Keratinocyte (primary cell): ENCODE data around the gene FLNB. TPM values are rescaled to one million over a fixed set of nuclear protein-coding genes. Genes with fewer than 3 reads are reported as not detected.

Experiments
- DNase-seq: peaks from one replicate; pipeline ENCODE4 v3.0.0-alpha.2; 2011; ENCODE audit warnings: low read depth, missing footprints, low spot score
- FAIRE-seq: peaks from 2 replicates; lab custom pipeline; 2011; peaks lifted over from hg19 to GRCh38; lab: Jason Lieb, UNC
- H2AFZ ChIP-seq: 2 replicates; pipeline ENCODE4 v1.6.0; 2012; ENCODE audit warnings: low read length, control low read depth, inconsistent platforms; ENCODE audit not compliant: control insufficient read depth
- H3K27ac ChIP-seq: 2 replicates; pipeline ENCODE4 v1.5.1; 2011; ENCODE audit warnings: low read length; ENCODE audit not compliant: control insufficient read depth, insufficient read depth
- H3K27me3 ChIP-seq: 3 replicates; pipeline ENCODE4 v1.6.0; 2011; ENCODE audit warnings: low read length; ENCODE audit not compliant: control insufficient read depth, insufficient read depth; ENCODE audit errors: extremely low read depth
- H3K36me3 ChIP-seq, 2 experiments: 2 replicates in 1 of 2; 3 replicates in 1 of 2; pipeline ENCODE4 v1.5.1; 2011; ENCODE audit warnings: low read length in 2 of 2, mild to moderate bottlenecking in 1 of 2; ENCODE audit not compliant: control insufficient read depth in 2 of 2, insufficient read depth in 2 of 2; ENCODE audit errors: extremely low read depth in 1 of 2
- H3K4me1 ChIP-seq: 3 replicates; pipeline ENCODE4 v1.5.1; 2011; ENCODE audit warnings: low read length; ENCODE audit not compliant: control insufficient read depth, insufficient read depth; ENCODE audit errors: extremely low read depth
- H3K4me2 ChIP-seq: 3 replicates; pipeline ENCODE4 v1.6.0; 2011; ENCODE audit warnings: low read depth, low read length; ENCODE audit not compliant: control insufficient read depth, insufficient read depth; ENCODE audit errors: extremely low read depth
- H3K4me3 ChIP-seq, 3 experiments: fragments of 200-600 bp in 1 of 3; sonication (generic) in 1 of 3; 2 replicates in 2 of 3; 3 replicates in 1 of 3; pipeline ENCODE4 v1.5.1; 2011 to 2016; ENCODE audit warnings: low read length in 3 of 3, mild to moderate bottlenecking in 3 of 3, control low read depth in 2 of 3, inconsistent platforms in 1 of 3, low read depth in 1 of 3, mixed read lengths in 1 of 3, mixed run types in 1 of 3, moderate library complexity in 1 of 3; ENCODE audit not compliant: control insufficient read depth in 2 of 3, insufficient read depth in 2 of 3; ENCODE audit errors: extremely low read depth in 1 of 3
- H3K79me2 ChIP-seq: 2 replicates; pipeline ENCODE4 v1.6.0; 2012; ENCODE audit warnings: low read length; ENCODE audit not compliant: control insufficient read depth, insufficient read depth
- H3K9ac ChIP-seq: 3 replicates; pipeline ENCODE4 v1.6.0; 2011; ENCODE audit warnings: low read length; ENCODE audit not compliant: control insufficient read depth, insufficient read depth; ENCODE audit errors: extremely low read depth
- H3K9me1 ChIP-seq: 3 replicates; pipeline ENCODE4 v1.6.0; 2011; ENCODE audit warnings: low read length; ENCODE audit not compliant: control insufficient read depth, insufficient read depth; ENCODE audit errors: extremely low read depth
- H3K9me3 ChIP-seq: 2 replicates; pipeline ENCODE4 v1.5.1; 2012; ENCODE audit warnings: low read depth, low read length; ENCODE audit not compliant: control insufficient read depth
- H4K20me1 ChIP-seq: 3 replicates; pipeline ENCODE4 v1.6.0; 2011; ENCODE audit warnings: low read length; ENCODE audit not compliant: control insufficient read depth, insufficient read depth; ENCODE audit errors: extremely low read depth
- CTCF ChIP-seq, 3 experiments: IDR thresholded peaks in 1 of 3; conservative IDR thresholded peaks in 1 of 3; optimal IDR thresholded peaks in 1 of 3; 2 replicates in 2 of 3; 3 replicates in 1 of 3; pipeline versions ENCODE3 to v1.5.1; 2011; ENCODE audit warnings: low read length in 3 of 3, mild to moderate bottlenecking in 3 of 3, moderate library complexity in 2 of 3, control low read depth in 1 of 3, inconsistent platforms in 1 of 3; ENCODE audit not compliant: insufficient read depth in 2 of 3; ENCODE audit errors: extremely low read depth in 1 of 3
- EZH2 ChIP-seq: IDR thresholded peaks from one replicate; pipeline ENCODE4 v1.6.1; 2012; ENCODE audit warnings: inconsistent platforms, mild to moderate bottlenecking, low read length, moderate library complexity
- dilution Hi-C: fragments of 300-500 bp; cut with MboI; formaldehyde crosslinking; loops from one replicate; pipeline ENCODE4 v1.7.0; 2020; ENCODE audit warnings: low sequenced_read_pairs; ENCODE audit not compliant: extremely low pct_ligation_motif_present
- polyA plus RNA-seq, 5 experiments: library from polyadenylated mRNA; depleted of rRNA in 3 of 5; stranded (reverse) in 3 of 5; stranded (forward) in 1 of 5; unstranded in 1 of 5; fragments of >200 nt; gene quantifications; 1 replicate in 1 of 5; 2 replicates in 3 of 5; 3 replicates in 1 of 5; pipeline versions ENCODE4 v1.2.1 to v1.2.3, GENCODE V29; 2011 to 2012; ENCODE audit warnings: missing spikeins in 2 of 5, low read depth in 1 of 5, low replicate concordance in 1 of 5

Gene FLNB
- polyA plus RNA-seq, 1 donor (not counting 4 experiments of a cell fraction or from before 2014, with no cell fraction given): 289 TPM

- H3K4me3 ChIP-seq: no peak overlapping the region
- H3K79me2 ChIP-seq: peaks cover 100% of the 10 kb centered on the region
- no peak overlapping the region for H2AFZ ChIP-seq
- H3K27ac ChIP-seq: no peak overlapping the region
- H3K36me3 ChIP-seq: peaks cover 21 to 48% of the 10 kb centered on the region in 2 experiments
- TF ChIP-seq EZH2: no peak
- TF ChIP-seq CTCF (optimal IDR thresholded peaks at IDR 0.05 in 1 of 3, IDR thresholded peaks at IDR 0.05 in 1 of 3, conservative IDR thresholded peaks at IDR 0.05 in 1 of 3; ENCODE audit: extremely low read depth in 1 of 3, insufficient read depth in 2 of 3, low read length in 3 of 3): no peak
- peaks cover 45% of the 10 kb centered on the region for H3K4me1 ChIP-seq
- FAIRE-seq (no peak), DNase-seq (no peak)
- H3K9me3 ChIP-seq: no peaks in the 10 kb centered on the region
- H3K9ac ChIP-seq: no peak overlapping the region
- H4K20me1 ChIP-seq: peaks cover 87% of the 10 kb centered on the region
- dilution Hi-C loops: no loop called here
- H3K27me3 ChIP-seq: no peaks in the 10 kb centered on the region
- H3K4me2 ChIP-seq: no peak overlapping the region
- peaks cover 21% of the 10 kb centered on the region for H3K9me1 ChIP-seq
These were observed 33.7 kb downstream of the FLNB start for GRCh38 chr3:58041826-58042324.

GRCh38 chr3:58042947-58043707 lies 34.9 kb downstream of the FLNB start:
- H3K4me1 ChIP-seq: peaks cover 53% of the 10 kb centered on the region
- no peak overlapping the region for H3K4me2 ChIP-seq
- no peak for TF ChIP-seq EZH2
- TF ChIP-seq CTCF (optimal IDR thresholded peaks at IDR 0.05 in 1 of 3, IDR thresholded peaks at IDR 0.05 in 1 of 3, conservative IDR thresholded peaks at IDR 0.05 in 1 of 3; ENCODE audit: extremely low read depth in 1 of 3, insufficient read depth in 2 of 3, low read length in 3 of 3): no peak
- H3K27me3 ChIP-seq: no peaks in the 10 kb centered on the region
- no peak overlapping the region for H3K9ac ChIP-seq
- dilution Hi-C loops: no loop called here
- H3K4me3 ChIP-seq: no peak overlapping the region
- no peaks in the 10 kb centered on the region for H3K9me3 ChIP-seq
- H3K9me1 ChIP-seq: peaks cover 21% of the 10 kb centered on the region
- H4K20me1 ChIP-seq: peaks cover 88% of the 10 kb centered on the region
- DNase-seq (no peak), FAIRE-seq (no peak)
- H2AFZ ChIP-seq: no peak overlapping the region
- peak overlapping the region; percentile 1 for H3K27ac ChIP-seq
- peaks cover 21 to 48% of the 10 kb centered on the region in 2 experiments for H3K36me3 ChIP-seq
- H3K79me2 ChIP-seq: peaks cover 100% of the 10 kb centered on the region
